ENCODE measurements around the gene TAF6.

Gene TAF6

DNA sequence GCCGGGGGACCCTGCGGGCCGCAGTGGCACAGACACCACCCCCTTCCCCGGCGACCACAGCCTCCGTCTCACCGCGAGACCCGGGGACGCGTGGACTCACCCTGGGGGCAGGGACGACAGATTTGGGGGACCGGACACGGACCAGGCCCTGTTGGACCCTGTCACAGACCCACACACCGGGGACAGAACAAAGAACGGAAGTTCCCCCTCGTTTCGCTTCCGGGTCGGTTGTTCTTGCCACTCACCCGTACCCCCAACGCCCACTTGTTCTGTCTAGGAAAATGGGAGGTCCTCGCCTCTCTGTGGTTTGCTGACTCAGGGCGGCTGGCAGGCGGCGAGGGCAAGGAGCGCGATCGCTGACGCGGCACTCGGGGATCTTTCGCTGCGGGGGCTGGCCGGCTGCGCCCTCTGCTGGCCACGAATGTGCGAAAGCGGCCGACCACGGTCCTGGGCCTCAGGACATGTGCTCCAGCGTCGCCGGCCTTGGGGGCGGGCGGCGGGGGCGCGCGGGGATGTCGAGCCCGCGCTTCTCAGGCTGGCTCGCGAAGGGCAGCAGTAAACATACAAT is 37.5 kb downstream of the TAF6 start, which contains the start of gene ZNF3:
ZNF3 (minus strand) TSS at position 189 of the 568 bp plus-strand sequence. CDS start 4,366 bp downstream, outside the sequence.
- TF ChIP-seq CEBPB (IDR thresholded peaks at IDR 0.05) (no peak), TAF1 (IDR thresholded peaks at IDR 0.05; ENCODE audit: low read depth) (peak; percentile 67), EP300 (IDR thresholded peaks at IDR 0.05; ENCODE audit: borderline replicate concordance) (peak; percentile 27; the same call in 1 of the 2 replicates), YY1 (IDR thresholded peaks at IDR 0.05; ENCODE audit: low read depth) (0 out of 2 replicates have a peak, but pooled peaks have one; percentile 19), ZBTB7A (IDR thresholded peaks at IDR 0.05; ENCODE audit: low read depth) (0 out of 2 replicates have a peak, but pooled peaks have one; percentile 60), CREB1 (IDR thresholded peaks at IDR 0.05; ENCODE audit: low read depth) (peak; percentile 56; the same call in 1 of the 2 replicates), NFIC (IDR thresholded peaks at IDR 0.05) (no peak), TEAD4 (IDR thresholded peaks at IDR 0.05) (no peak), FOXM1 (IDR thresholded peaks at IDR 0.05; ENCODE audit: borderline replicate concordance, low read depth) (no peak), EGR1 (IDR thresholded peaks at IDR 0.05) (peak; percentile 76), TCF12 (IDR thresholded peaks at IDR 0.05; ENCODE audit: low read depth) (no peak; the same call in 1 of the 2 replicates), RAD21 (IDR thresholded peaks at IDR 0.05; ENCODE audit: low read depth) (peak; percentile 74)
- TF ChIP-seq, protein P1, sequence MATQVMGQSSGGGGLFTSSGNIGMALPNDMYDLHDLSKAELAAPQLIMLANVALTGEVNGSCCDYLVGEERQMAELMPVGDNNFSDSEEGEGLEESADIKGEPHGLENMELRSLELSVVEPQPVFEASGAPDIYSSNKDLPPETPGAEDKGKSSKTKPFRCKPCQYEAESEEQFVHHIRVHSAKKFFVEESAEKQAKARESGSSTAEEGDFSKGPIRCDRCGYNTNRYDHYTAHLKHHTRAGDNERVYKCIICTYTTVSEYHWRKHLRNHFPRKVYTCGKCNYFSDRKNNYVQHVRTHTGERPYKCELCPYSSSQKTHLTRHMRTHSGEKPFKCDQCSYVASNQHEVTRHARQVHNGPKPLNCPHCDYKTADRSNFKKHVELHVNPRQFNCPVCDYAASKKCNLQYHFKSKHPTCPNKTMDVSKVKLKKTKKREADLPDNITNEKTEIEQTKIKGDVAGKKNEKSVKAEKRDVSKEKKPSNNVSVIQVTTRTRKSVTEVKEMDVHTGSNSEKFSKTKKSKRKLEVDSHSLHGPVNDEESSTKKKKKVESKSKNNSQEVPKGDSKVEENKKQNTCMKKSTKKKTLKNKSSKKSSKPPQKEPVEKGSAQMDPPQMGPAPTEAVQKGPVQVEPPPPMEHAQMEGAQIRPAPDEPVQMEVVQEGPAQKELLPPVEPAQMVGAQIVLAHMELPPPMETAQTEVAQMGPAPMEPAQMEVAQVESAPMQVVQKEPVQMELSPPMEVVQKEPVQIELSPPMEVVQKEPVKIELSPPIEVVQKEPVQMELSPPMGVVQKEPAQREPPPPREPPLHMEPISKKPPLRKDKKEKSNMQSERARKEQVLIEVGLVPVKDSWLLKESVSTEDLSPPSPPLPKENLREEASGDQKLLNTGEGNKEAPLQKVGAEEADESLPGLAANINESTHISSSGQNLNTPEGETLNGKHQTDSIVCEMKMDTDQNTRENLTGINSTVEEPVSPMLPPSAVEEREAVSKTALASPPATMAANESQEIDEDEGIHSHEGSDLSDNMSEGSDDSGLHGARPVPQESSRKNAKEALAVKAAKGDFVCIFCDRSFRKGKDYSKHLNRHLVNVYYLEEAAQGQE (IDR thresholded peaks at IDR 0.05; ENCODE audit: low read depth): no peak
- TF ChIP-seq, protein P2, sequence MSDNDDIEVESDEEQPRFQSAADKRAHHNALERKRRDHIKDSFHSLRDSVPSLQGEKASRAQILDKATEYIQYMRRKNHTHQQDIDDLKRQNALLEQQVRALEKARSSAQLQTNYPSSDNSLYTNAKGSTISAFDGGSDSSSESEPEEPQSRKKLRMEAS (IDR thresholded peaks at IDR 0.05): peak; percentile 98
- TF ChIP-seq, protein P3, sequence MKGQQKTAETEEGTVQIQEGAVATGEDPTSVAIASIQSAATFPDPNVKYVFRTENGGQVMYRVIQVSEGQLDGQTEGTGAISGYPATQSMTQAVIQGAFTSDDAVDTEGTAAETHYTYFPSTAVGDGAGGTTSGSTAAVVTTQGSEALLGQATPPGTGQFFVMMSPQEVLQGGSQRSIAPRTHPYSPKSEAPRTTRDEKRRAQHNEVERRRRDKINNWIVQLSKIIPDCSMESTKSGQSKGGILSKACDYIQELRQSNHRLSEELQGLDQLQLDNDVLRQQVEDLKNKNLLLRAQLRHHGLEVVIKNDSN (IDR thresholded peaks at IDR 0.05): peak; percentile 35

- TF ChIP-seq, protein P2 (IDR thresholded peaks at IDR 0.05): no peak
- TF ChIP-seq EP300 (IDR thresholded peaks at IDR 0.05; ENCODE audit: borderline replicate concordance) (no peak), CEBPB (IDR thresholded peaks at IDR 0.05) (no peak), TEAD4 (IDR thresholded peaks at IDR 0.05) (no peak), TAF1 (IDR thresholded peaks at IDR 0.05; ENCODE audit: low read depth) (no peak), ZBTB7A (IDR thresholded peaks at IDR 0.05; ENCODE audit: low read depth) (no peak), EGR1 (IDR thresholded peaks at IDR 0.05) (no peak), TCF12 (IDR thresholded peaks at IDR 0.05; ENCODE audit: low read depth) (no peak), YY1 (IDR thresholded peaks at IDR 0.05; ENCODE audit: low read depth) (no peak), CREB1 (IDR thresholded peaks at IDR 0.05; ENCODE audit: low read depth) (no peak), RAD21 (IDR thresholded peaks at IDR 0.05; ENCODE audit: low read depth) (no peak)
- TF ChIP-seq, protein P3 (IDR thresholded peaks at IDR 0.05): no peak
These were observed 38.1 kb downstream of the TAF6 start for GRCh38 chr7:100080907-100081534.

- TF ChIP-seq CEBPB (IDR thresholded peaks at IDR 0.05) (no peak), RAD21 (IDR thresholded peaks at IDR 0.05; ENCODE audit: low read depth) (no peak), TCF12 (IDR thresholded peaks at IDR 0.05; ENCODE audit: low read depth) (no peak), EGR1 (IDR thresholded peaks at IDR 0.05) (no peak), CREB1 (IDR thresholded peaks at IDR 0.05; ENCODE audit: low read depth) (no peak), TEAD4 (IDR thresholded peaks at IDR 0.05) (no peak), EP300 (IDR thresholded peaks at IDR 0.05; ENCODE audit: borderline replicate concordance) (no peak), YY1 (IDR thresholded peaks at IDR 0.05; ENCODE audit: low read depth) (no peak)
These were observed 40.1 kb downstream of the TAF6 start for GRCh38 chr7:100079024-100079560.

DNA sequence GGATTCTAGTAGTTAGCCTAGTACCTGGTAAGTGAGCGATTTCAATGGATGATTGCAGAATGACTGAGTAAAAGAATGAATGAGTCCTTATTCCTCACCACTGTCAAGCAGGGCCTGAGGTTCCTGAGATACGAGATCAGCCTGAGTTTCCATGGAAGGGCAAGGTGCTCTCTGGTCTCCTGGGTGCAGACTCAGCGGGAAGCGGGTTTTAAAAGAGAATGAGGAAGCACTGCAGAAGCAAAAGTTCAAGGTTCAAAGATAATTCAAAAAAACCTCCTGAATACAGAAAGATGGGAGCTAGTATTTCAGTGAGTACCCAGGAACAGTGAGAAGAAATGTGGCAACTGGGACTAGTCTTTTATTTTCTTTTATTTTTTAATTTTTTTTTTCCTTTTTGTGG is 42.0 kb downstream of the TAF6 start:
- TF ChIP-seq ZBTB7A (IDR thresholded peaks at IDR 0.05; ENCODE audit: low read depth): no peak
- TF ChIP-seq TCF12 (IDR thresholded peaks at IDR 0.05; ENCODE audit: low read depth): no peak
- TF ChIP-seq, protein P1 (IDR thresholded peaks at IDR 0.05; ENCODE audit: low read depth): no peak
- TF ChIP-seq EP300 (IDR thresholded peaks at IDR 0.05; ENCODE audit: borderline replicate concordance): no peak
- TF ChIP-seq, protein P2 (IDR thresholded peaks at IDR 0.05): no peak
- TF ChIP-seq YY1 (IDR thresholded peaks at IDR 0.05; ENCODE audit: low read depth): no peak
- TF ChIP-seq NFIC (IDR thresholded peaks at IDR 0.05): no peak
- TF ChIP-seq CREB1 (IDR thresholded peaks at IDR 0.05; ENCODE audit: low read depth): no peak
- TF ChIP-seq TAF1 (IDR thresholded peaks at IDR 0.05; ENCODE audit: low read depth): no peak
- no peak for TF ChIP-seq RAD21 (IDR thresholded peaks at IDR 0.05; ENCODE audit: low read depth)
- no peak for TF ChIP-seq CEBPB (IDR thresholded peaks at IDR 0.05)
- no peak for TF ChIP-seq FOXM1 (IDR thresholded peaks at IDR 0.05; ENCODE audit: borderline replicate concordance, low read depth)
- TF ChIP-seq, protein P3 (IDR thresholded peaks at IDR 0.05): no peak
- TF ChIP-seq EGR1 (IDR thresholded peaks at IDR 0.05): no peak
- TF ChIP-seq TEAD4 (IDR thresholded peaks at IDR 0.05): no peak
